Right atrium auricular region (tissue), 2 donors: ENCODE results near the gene PMF1. TPM values are rescaled to one million over a fixed set of nuclear protein-coding genes. Genes with fewer than 3 reads are reported as not detected.

Source experiments
- DNase-seq: peaks from one replicate; pipeline ENCODE4 v3.0.0-alpha.2; 2019; ENCODE audit warnings: low spot score
- H3K27ac ChIP-seq, 2 donors: fragments of 200-600 bp; sonication (generic); 1 replicate in 1 of 2; 2 replicates in 1 of 2; pipeline ENCODE4 v1.5.1; 2016 to 2019
- H3K27me3 ChIP-seq, 2 donors: fragments of 200-600 bp; sonication (generic); one replicate each; pipeline versions ENCODE4 v1.5.1 to v1.6.0; 2017 to 2019
- H3K36me3 ChIP-seq: fragments of 200-600 bp; sonication (generic); one replicate; pipeline ENCODE4 v1.5.1; 2016
- H3K4me1 ChIP-seq, 2 donors: fragments of 200-600 bp; sonication (generic); one replicate each; pipeline versions ENCODE4 v1.5.1 to v1.6.0; 2017 to 2019
- H3K4me3 ChIP-seq, 2 donors: fragments of 200-600 bp; sonication (generic); 1 replicate in 1 of 2; 2 replicates in 1 of 2; pipeline ENCODE4 v1.5.1; 2017 to 2019; ENCODE audit warnings: mild to moderate bottlenecking in 1 of 2, moderate library complexity in 1 of 2
- H3K9me3 ChIP-seq, 2 donors: fragments of 200-600 bp; sonication (generic); one replicate each; pipeline ENCODE4 v1.5.1; 2019
- CTCF ChIP-seq, 2 donors: fragments of 200-600 bp; sonication (generic); IDR thresholded peaks; one replicate each; pipeline ENCODE4 v1.5.1; 2019; ENCODE audit warnings: antibody characterized with exemption in 2 of 2
- total RNA-seq, 2 donors: library from RNA; depleted of rRNA; stranded (reverse); fragments of >200 nt; gene quantifications; one replicate each; pipeline ENCODE4 v1.1.0, GENCODE V29; 2016

The PMF1 gene
- total RNA-seq, 2 donors from 2014 or later = 81.8 to 88.3 TPM

- no peak overlapping the region for H3K27ac ChIP-seq
- no peaks in the 10 kb centered on the region for H3K27me3 ChIP-seq
- TF ChIP-seq CTCF (IDR thresholded peaks at IDR 0.05) = no peak
- H3K4me1 ChIP-seq = no peaks in the 10 kb centered on the region
- no peaks in the 10 kb centered on the region for H3K9me3 ChIP-seq
- peaks cover 92% of the 10 kb centered on the region for H3K36me3 ChIP-seq
- no peak for DNase-seq
- no peak overlapping the region for H3K4me3 ChIP-seq
Measured at GRCh38 chr1:156260896-156261295, 48.1 kb downstream of the PMF1 start.

- Histone ChIP-seq H3K27me3 (no peaks in the 10 kb centered on the region), H3K4me1 (no peaks in the 10 kb centered on the region), H3K36me3 (peaks cover 92% of the 10 kb centered on the region), H3K9me3 (no peaks in the 10 kb centered on the region), H3K27ac (no peak overlapping the region), H3K4me3 (no peak overlapping the region)
- no peak for DNase-seq
- TF ChIP-seq CTCF (IDR thresholded peaks at IDR 0.05) = no peak
Measured at GRCh38 chr1:156262461-156263287, 49.9 kb downstream of the PMF1 start.

- TF ChIP-seq CTCF (IDR thresholded peaks at IDR 0.05) = no peak
- Histone ChIP-seq H3K27ac (no peak overlapping the region), H3K4me1 (no peaks in the 10 kb centered on the region), H3K4me3 (no peak overlapping the region), H3K27me3 (no peaks in the 10 kb centered on the region), H3K9me3 (no peaks in the 10 kb centered on the region), H3K36me3 (peaks cover 92% of the 10 kb centered on the region)
- DNase-seq = no peak
Measured at GRCh38 chr1:156263288-156263655, 50.5 kb downstream of the PMF1 start.

GRCh38 chr1:156266051-156266450 lies 53.2 kb downstream of the PMF1 start:
- TF ChIP-seq CTCF (IDR thresholded peaks at IDR 0.05) = no peak
- peaks cover 80% of the 10 kb centered on the region for H3K36me3 ChIP-seq
- H3K4me1 ChIP-seq = no peaks in the 10 kb centered on the region
- no peak for DNase-seq
- H3K27ac ChIP-seq = no peak overlapping the region
- H3K4me3 ChIP-seq = no peak overlapping the region
- H3K27me3 ChIP-seq = no peaks in the 10 kb centered on the region
- H3K9me3 ChIP-seq = no peaks in the 10 kb centered on the region

GRCh38 chr1:156268336-156268735 lies 55.5 kb downstream of the PMF1 start:
- no peaks in the 10 kb centered on the region for H3K4me1 ChIP-seq
- no peak overlapping the region for H3K4me3 ChIP-seq
- no peak for DNase-seq
- H3K9me3 ChIP-seq = no peaks in the 10 kb centered on the region
- no peak overlapping the region for H3K27ac ChIP-seq
- peaks cover 79% of the 10 kb centered on the region for H3K36me3 ChIP-seq
- TF ChIP-seq CTCF (IDR thresholded peaks at IDR 0.05) = no peak
- no peaks in the 10 kb centered on the region for H3K27me3 ChIP-seq

- no peak for TF ChIP-seq CTCF (IDR thresholded peaks at IDR 0.05)
- Histone ChIP-seq H3K27me3 (no peaks in the 10 kb centered on the region), H3K4me3 (no peak overlapping the region), H3K4me1 (no peaks in the 10 kb centered on the region), H3K9me3 (no peaks in the 10 kb centered on the region), H3K27ac (no peak overlapping the region), H3K36me3 (peaks cover 83% of the 10 kb centered on the region)
- no peak for DNase-seq
Measured at GRCh38 chr1:156270314-156270713, 57.5 kb downstream of the PMF1 start.
